WTC11 (cell line): ENCODE data around the gene KLHL22.
"Not testable (repeated sequence)": the region's sequence is repeated elsewhere in the genome, so short reads cannot be mapped to it uniquely, and the experiment has no call there.

Source experiments
- ESRRA ChIP-seq: sonication (generic); formaldehyde crosslinking; IDR thresholded peaks from 2 replicates; pipeline ENCODE4 v1.8.1; 2022; ENCODE audit warnings: mild to moderate bottlenecking, missing genetic modification reagents, borderline replicate concordance
- FOXK1 ChIP-seq: sonication (generic); formaldehyde crosslinking; IDR thresholded peaks from 2 replicates; pipeline ENCODE4 v1.8.0; 2022; ENCODE audit warnings: mild to moderate bottlenecking, moderate library complexity, missing genetic modification reagents
- RELA ChIP-seq: sonication (generic); formaldehyde crosslinking; IDR thresholded peaks from 2 replicates; pipeline ENCODE4 v1.8.1; 2022; ENCODE audit warnings: missing genetic modification reagents, mild to moderate bottlenecking, borderline replicate concordance
- SP1 ChIP-seq: sonication (generic); formaldehyde crosslinking; conservative IDR thresholded peaks from 2 replicates; pipeline ENCODE4 v1.8.1; 2022; ENCODE audit warnings: missing genetic modification reagents
- TCF7 ChIP-seq: sonication (generic); formaldehyde crosslinking; IDR thresholded peaks from 2 replicates; pipeline ENCODE4 v1.8.0; 2022; ENCODE audit warnings: mild to moderate bottlenecking, low read depth, missing genetic modification reagents, moderate library complexity
- TF ChIP-seq, protein P1 (sequence below): fragments of 200-600 bp; IDR thresholded peaks from 2 replicates; pipeline ENCODE4 v1.8.0; 2022; ENCODE audit warnings: antibody characterized with exemption

DNA sequence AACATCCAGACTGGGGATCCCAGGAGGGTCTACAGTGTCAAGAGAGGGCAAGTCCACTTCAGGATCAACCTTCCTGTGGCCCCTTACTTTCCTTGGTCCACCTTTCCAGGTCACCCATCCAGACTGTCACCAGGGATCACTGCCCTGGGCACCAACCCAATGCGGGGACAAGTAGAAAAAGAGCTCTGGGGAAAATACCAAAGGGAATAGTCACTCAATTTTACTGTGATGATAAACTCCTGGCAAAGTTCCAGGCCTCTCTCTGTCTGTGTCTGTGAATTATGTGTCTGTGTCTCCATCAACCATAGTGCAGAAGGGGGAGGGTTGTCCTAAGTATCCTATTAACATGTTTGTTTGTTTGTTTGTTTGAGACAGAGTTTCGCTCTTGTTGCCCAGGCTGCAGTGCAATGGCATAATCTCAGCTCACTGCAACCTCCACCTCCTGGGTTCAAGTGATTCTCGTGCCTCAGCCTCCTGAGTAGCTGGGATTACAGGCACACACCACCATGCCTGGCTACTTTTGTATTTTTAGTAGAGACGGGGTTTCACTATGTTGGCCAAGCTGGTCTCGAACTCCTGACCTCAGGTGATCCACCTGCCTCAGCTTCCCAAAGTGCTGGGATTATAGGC, 8.8 kb upstream of the KLHL22 start:
- TF ChIP-seq SP1; ESRRA (CRISPR knock-in tag); TCF7 (CRISPR knock-in tag); RELA (CRISPR knock-in tag); FOXK1 (CRISPR knock-in tag): not testable (repeated sequence)
- TF ChIP-seq, protein P1, sequence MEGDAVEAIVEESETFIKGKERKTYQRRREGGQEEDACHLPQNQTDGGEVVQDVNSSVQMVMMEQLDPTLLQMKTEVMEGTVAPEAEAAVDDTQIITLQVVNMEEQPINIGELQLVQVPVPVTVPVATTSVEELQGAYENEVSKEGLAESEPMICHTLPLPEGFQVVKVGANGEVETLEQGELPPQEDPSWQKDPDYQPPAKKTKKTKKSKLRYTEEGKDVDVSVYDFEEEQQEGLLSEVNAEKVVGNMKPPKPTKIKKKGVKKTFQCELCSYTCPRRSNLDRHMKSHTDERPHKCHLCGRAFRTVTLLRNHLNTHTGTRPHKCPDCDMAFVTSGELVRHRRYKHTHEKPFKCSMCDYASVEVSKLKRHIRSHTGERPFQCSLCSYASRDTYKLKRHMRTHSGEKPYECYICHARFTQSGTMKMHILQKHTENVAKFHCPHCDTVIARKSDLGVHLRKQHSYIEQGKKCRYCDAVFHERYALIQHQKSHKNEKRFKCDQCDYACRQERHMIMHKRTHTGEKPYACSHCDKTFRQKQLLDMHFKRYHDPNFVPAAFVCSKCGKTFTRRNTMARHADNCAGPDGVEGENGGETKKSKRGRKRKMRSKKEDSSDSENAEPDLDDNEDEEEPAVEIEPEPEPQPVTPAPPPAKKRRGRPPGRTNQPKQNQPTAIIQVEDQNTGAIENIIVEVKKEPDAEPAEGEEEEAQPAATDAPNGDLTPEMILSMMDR: not testable (repeated sequence)
